NCI-H226 (cell line): ENCODE results near the gene ST8SIA6.
"Not testable (repeated sequence)": the region's sequence is repeated elsewhere in the genome, so short reads cannot be mapped to it uniquely, and the experiment has no call there.

ENCODE experiments used
- DNase-seq: peaks from one replicate; pipeline ENCODE4 v3.0.0-alpha.2; 2015

The ST8SIA6 gene

DNA sequence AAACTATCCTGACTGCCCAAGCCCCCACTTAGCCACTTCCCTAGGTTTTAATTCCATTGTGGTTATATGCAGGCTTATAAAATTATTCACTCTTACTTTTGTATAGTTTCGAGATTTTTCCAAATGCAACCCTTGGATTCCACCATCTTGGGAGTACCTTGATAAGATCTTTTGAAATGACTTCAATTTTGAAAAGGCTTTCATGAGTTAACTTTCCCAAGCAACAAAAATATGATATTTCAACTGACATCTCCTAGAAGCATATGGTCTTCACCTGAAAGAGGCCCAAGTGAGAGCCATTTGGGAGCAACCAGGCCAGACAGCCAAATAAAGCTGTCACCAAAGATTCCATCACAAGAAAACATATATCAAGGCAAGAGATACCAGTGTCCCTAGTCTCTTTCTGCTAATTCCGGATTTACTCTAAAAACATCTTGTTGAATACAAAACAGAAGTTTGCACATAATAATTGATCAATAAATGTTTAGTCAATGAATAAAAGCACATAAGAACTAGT lies 1.7 kb upstream of the ST8SIA6 start:
- DNase-seq = no peak

DNA sequence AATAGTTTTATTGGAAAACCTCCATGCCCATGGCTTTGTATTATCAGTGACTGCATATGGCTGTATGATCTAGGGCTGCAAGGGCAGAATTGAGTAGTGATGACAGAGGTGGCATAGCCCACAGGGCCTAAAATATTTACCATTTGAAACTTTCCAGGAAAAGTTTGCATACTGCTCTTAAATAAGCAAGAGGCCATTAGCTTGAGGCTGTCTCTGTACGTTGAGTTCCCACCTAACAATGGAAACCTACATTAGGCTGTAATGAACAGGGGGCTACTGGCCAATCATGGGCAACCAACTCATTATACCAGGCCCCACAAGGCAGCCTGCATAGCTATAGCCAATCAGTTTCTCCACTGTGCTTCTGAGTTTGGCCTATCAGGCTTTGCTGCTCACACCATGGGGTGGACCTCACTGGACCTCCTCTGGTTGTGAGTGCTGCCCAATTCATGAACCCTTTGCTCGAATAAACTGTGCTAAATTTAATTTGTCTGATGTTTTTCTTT lies 673 bp upstream of the ST8SIA6 start:
- DNase-seq = no peak

DNA sequence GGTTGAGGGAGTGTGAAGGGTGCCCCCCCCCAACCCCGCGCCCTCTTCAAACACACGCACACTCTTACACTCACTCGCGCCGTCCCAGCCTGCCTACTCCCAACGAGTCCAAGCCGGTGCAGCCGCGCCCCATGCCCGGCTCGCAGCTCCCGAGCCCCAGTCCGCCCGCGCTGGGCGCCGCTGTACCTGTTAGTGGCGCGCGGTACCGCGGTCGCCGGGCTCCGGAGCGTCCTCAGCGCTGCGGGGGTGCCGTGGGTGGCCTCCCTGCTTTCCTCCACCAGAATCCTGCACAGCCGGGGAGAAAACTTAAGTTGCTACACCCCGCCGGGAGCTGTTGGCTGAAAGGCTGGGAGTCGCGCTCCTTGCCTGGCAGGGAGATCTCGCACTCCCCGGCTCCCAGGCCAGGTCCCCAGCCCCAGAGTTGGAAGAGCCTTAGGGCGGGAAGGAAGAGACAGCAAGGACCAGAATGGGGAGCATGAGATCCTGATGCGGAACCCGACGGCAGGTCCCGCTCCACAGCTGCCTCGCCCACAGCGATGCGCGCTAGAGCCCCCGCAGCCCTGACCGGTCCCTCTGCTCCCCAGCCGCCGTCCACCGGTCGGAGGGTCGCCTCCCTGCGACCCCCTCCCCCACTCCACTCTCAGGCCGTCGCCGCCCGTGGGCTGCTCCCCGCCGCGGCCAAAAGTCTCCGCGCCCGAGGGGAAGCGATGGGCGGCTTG lies 863 bp downstream of the ST8SIA6 start:
- no peak for DNase-seq

DNA sequence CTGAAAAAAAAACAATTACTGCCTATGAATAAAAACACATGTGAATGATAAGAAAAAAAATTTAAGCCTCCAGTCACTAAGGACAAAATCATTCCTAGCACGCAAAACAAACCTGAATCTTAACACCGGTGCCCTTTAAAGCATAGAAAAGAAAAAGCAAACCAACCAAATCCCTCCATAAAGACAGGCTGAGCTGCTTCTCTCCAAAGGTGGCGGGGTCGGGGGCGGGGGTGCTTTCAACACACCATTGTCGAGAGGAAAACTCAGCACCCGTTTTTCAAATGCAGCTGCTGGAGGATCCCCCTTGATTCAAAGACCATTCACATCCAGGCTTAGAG lies 1.4 kb downstream of the ST8SIA6 start:
- DNase-seq = no peak

DNA sequence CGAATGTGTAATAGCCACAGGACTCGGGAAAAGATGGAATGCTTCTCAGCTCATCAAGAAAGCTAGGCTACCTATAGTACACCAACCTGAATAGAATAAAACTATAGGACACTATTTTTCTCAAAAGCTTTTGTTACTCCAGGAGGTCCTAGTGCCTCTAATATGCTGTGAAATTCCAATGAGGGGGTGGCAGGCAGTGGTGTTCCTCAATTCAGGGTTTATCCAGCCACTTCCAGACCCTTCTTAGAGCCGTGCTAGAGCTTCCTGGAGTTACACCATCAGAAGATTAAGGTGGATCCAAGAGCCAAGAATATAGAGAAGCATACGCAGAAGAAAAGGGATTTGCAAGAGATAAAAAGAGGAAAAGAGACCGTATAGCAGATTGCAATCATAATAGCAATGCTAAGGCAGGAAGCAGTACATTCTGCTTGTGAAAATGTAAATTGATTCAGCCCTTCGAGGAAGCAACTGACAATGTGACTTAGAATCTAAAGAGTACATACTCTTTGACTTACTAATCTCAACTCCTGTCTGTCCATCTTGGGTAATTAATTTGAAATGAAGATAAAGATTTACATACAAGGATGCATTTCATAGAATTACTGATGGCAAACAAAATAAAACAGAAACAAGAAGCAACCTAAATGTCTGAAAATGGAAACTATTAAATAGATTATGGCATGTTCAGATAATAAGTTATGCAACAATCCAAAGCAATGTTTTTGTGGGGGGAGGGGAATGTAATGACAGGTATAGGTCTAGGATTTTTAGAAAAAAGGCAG lies 2.1 kb downstream of the ST8SIA6 start:
- no peak for DNase-seq

DNA sequence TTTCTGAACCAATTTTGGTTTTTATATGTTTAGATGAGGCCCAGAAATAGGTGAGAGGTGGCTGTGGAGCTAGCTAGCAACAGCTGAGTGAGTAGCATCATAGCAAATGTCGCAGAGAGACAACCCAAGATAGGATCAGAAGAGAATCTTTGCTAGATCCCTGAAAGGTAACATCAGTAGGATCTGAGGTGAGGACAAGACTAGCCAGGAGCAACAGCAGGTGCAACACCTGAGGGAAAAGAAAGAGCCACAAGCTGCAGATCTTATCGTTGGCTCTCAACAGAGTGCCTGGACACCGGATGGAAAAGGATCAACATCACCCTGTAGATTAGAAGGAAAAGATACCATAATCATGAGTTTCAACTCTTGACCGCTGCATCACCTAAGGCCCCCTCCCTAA lies 4.4 kb downstream of the ST8SIA6 start:
- DNase-seq = no peak

DNA sequence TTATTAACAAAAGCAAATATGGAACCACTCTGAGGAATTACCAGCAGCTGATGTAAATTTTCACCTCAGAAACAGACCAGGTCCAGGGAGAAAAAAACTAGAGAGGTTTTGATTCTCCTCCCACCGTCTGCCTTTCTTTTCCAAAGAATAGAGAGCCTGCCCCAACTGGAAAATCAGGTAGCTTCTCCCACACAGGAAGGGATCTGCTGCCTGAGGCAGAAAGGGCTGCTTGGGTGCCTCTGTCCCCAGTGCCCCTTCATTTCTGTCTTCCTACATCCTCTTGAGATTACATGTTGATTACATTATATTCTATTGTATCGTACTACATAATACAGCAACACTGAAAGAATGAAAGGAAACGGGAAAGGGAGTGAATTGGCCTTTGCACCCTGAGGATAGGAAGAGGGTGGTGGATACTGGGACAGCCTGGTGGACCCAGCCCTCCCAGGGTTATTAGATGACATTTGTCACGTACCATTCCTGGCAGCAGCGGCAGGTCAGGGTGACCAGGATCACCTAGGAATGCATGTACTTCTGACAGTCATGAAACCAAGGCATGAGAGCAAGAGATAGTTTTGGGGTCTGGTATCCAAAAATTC lies 8.9 kb downstream of the ST8SIA6 start:
- DNase-seq = no peak

DNA sequence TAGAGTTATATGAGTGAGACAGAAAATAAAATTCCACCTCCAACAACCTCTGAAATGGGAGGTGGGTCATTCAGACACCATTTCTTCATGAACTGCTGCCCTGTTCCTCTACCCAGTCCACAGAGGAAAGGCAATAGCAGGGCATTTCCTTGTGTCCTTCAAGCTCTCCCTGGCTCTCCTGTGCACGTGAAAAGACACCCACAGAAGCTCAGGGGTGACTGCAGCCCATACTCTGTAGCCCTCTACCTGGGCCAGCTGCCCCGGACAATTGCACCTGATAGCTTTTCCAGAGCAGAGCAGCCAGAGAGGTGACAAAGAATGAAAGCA lies 10.0 kb downstream of the ST8SIA6 start:
- no peak for DNase-seq

DNA sequence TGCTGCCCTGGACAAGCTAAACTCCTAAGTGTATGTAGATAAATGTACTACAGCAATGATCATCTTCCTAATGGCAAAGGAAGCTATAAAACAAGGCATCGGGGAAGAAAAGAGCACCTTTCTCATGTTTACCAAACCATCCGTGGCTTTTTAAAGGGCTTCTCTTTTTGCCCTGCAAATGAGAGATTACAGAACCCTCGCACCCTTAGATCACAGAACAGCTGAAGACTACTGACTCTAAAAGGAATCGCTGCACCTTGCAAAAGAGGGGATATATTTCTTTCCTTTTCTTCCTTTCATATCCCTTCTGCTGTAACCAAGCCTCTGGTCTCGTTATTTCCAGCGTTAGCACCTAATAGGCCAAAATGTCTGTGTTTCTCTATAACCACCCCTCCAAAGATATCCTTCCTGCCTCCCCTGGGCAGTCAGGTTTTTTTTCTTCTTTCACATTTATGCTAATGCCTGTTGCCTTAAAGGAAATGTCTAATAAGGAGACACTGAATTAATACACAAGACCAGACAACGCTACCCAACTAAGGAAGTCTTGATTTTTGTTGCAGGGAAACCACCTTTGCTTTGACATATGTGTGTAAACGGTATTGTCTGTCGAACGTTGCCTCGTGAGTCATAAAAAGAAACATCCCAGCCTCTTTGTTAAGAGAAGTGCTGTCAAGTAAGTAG lies 10.5 kb downstream of the ST8SIA6 start:
- no peak for DNase-seq

DNA sequence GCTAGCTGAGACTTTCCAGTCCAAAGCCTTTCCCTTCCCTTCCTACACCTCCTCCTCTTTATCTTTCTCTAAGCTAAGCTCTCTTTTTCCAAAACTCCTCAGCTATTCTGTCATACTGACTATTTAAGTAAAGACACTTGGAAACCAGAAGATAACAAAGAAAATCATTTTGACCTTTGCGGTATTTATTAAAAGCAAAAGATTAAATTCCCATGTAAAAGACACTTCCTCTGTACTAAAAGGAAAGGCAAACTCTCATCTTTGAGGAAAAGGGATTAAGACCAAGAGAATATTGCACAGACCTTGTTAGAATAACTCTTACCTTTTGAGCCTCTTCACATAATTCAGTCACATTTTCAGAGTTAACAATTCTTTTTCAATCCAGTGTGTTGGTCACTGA lies 15.8 kb downstream of the ST8SIA6 start:
- DNase-seq = no peak

DNA sequence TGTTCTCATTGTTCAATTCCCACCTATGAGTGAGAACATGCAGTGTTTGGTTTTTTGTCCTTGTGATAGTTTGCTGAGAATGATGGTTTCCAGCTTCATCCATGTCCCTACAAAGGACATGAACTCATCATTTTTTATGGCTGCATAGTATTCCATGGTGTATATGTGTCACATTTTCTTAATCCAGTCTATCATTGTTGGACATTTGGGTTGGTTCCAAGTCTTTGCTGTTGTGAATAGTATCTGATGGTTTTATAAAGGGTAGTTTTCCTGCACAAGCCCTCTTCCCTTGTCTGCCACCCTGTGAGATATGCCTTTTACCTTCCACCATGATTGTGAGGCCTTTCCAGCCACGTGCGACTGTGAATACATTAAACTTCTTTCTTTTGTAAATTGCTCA lies 17.8 kb downstream of the ST8SIA6 start:
- DNase-seq = not testable (repeated sequence)

DNA sequence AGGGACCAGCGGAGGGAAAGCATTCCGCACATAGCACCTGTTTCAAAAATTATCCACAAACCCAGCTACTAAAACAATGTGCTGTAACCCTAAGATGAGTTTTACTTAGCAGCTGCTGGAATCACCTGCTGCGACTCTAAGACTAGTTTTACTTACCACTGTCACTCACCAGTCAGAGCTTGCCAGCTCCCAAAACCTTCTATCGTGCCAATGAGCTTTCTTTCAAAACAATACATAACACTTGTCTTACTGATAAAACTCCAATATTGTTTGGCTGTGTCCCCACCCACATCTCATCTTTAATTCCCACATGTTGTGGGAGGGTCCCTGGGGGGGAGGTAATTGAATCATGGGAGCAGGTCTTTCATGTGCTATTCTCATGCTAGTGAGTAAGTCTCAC lies 18.4 kb downstream of the ST8SIA6 start:
- no peak for DNase-seq

DNA sequence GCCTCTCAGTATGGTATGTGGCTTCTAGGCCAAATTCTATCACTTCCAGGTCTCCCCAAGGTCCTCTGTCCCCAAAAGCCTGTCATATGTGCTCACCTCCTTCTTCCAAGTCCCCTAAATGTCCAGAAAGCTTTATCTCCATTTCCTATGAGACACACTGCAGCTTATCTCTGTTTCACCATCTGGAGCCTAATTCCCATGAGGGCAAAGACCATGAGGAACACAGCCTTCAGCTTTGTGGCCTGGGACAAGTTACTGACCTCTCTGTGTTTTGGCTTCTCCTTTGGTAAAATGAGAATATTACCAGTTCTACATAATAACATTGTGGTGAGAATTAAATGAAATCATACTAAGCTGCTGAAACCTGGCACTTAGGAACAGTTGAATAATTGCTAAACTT lies 19.2 kb downstream of the ST8SIA6 start:
- DNase-seq = no peak

DNA sequence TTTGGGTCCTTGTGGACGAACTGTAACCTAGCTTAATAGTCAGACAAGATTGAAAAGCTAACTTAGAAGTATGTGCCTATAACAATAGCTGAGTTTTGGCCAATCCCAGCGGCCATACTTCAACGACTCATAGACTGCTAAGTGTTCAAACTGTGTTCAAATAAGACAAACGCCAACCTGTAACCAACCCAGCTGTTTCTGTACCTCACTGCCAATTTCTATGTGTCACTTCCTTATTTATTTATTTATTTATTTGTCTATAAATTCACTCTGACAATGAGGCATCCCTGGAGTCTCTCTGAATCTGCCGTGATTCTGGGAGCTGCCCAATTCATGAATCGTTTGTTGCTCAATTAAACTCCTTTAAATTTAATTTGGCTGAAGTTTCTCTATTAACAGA lies 21.7 kb downstream of the ST8SIA6 start:
- no peak for DNase-seq

DNA sequence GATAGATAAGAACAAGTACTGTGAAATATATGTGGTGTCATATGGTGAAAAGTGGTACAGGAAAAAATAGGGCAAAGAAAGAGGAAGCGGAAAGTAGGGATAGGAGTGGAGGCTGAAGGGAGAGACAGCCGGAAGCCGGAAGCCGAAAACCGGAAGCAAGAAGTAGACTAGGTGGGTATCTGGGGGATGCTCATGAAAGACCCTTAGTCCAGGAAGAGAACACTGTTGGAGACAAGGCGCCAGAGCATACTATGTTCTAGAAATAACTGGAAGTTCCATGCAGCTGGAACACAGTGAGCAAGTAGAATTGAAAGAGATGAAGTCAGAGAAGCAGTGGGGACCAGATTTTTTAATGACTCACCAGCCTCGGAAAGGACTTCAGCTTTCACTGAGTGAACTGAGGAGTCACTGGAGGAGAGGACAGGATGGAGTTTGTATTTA lies 22.5 kb downstream of the ST8SIA6 start:
- no peak for DNase-seq

DNA sequence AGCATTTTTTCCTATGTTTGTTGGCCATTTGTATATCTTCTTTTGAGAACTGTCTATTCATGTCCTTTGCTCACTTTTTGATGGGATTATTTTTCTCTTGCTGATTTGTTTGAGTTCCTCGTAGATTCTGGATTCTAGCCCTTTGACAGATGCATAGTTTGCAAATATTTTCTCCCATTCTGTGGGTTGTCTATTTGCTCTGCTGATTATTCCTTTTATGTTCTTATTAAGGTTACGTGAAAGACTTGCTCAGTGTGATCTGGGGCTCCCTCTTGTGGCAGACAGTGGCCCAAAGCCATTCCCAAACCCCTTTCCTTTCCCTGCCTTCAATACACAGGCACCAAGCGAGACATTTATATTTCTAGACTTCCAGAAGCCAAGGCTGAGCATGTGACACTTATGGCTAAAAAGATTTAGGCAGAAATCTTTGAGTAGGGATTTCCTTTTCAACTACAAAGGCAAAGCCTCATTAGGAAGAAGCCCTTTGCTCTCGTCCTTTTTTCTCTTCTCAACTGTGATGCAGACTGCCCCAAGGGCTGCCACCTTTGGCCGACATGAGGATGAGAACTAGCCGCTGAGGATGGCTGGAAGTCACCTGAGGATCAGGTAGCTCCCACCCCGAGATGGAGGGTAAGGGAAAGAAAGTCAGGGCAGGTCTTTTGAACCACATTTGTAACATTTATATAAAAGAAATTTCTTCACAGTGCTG lies 23.6 kb downstream of the ST8SIA6 start:
- peak; percentile 18 for DNase-seq

DNA sequence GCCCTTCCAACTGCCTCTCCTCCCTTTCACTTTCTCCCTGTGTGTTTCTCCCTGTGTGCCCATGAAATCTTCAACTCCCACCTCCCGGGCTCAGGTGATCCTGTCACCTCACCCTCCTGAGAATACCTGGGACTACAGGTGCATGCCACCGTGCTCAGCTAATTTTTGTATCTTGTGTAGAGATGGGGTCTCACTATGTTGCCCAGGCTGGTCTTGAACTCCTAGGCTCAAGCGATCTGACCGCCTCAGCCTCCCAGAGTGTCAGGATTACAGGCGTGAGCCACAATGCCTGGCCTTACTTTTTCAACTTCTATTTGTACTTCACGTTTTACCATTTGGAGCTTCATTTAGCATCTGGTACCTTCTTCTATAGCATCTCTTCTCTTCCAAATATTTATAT lies 24.9 kb downstream of the ST8SIA6 start:
- DNase-seq = no peak

DNA sequence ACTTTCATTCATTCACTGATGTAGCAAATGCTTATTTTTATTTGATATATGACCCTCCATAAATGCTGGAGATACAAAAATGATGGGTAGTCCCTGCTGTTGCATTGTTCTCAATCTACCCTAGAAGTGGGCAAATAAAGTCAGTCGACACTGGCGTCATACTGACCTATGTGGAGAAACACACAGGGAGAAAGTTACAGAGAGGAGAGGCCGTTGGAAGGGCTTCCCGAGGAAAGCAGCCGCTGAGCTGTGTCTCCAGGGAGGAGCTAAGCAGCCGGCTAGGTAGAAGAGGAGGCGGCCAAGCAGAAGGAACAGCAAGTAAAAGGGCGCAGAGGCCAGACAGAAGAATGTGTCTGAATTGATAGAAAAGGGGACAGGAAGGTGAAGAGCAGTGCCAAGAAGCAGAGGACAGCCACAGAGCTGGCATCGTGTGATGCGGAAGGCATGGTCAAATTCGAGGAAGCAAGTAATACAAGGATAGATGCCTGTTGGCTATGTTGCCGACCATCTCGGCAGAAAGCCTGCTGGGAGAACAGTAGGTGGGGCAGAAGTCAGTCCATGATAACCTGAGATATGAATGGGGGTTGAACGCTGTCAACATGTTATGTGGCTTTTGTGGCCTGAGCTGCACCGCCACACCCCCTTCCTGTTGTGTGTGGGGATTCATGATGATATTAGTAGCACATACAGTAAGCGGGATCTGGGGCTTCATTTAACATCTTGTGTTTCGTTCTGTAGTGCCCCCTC lies 25.9 kb downstream of the ST8SIA6 start:
- DNase-seq = no peak

DNA sequence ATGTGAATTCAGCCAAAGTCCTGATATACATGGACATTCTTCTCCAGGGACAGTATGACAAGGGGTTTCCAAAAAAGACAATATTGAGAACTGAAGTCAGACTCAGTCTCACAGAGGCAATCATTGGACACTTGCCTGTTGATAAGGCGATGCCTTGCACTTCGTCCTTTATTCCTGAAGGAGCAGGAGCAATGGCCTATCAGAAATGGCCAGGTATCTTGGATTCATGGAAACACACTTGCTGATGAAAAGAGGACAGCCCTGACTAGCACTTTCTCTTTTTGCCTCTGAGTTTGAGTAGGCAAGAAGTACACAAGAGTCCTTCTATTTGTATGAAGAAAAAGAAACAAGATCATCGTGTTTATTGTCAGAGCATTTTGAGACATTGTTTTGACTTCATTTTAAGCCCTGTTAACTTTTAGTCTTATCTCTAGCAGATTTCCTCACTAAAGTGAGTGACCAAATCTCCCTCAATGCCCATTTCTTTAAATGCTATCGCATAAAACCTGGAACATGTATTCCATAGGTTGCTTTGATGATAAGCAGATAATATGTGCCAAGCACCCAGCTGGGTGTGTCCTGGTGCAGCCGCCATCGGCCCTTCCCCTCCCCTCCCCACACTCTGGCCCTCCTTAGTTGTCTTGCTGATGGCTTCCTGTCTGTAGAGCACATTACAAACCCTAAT lies 26.6 kb downstream of the ST8SIA6 start:
- DNase-seq = no peak

DNA sequence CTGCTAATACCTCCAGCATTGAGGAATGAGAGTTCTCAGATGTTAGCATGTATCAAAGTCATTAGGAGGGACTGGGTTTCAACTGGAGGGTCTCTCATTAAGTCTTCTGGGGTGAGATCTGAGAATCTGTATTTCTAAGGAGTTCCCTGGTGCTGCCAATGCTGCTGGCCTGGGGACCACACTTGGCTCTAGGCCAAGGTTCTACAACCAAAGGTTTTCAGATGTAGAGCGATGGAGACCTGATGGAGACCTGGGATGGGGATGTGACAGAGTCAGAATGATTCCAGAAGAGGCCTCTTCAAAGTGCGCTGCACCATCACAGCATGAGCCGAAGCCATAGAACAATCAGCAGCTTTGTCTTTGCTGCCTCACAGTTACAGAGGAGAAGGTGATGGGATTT lies 27.2 kb downstream of the ST8SIA6 start:
- DNase-seq = no peak

DNA sequence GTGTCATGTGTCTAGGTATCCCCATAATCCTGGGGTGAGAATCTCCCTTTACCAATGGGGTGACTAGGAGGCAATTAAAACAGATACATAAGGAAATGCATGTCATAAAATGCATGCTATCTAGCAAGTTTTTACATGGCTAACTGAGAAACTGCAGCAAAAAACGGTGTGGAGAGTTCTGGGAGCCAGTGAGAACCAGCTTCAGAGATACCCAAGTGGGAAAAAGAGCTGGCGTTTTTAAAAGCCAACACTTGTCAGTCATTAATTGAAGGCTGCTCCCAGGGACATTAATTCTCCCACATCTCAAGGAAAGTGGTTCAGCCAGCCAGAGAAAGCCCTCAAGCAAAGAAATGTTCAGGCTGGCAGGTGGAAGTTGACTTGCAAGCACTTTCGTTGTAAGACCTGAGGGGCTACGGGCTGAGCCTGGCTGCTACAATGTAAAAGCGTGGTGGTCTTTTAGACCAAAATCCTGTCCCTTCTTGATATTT lies 28.1 kb downstream of the ST8SIA6 start:
- DNase-seq = no peak
